Small intestine (tissue), 7 donors: ENCODE measurements around the gene C11orf58. TPM values are rescaled to one million over a fixed set of nuclear protein-coding genes. Genes with fewer than 3 reads are reported as not detected.
A peak's percentile ranks its signal among the peaks of the same experiment; 100 is the strongest.

Experiments
- DNase-seq, 2 donors: peaks; one replicate each; pipeline versions ENCODE4 v3.0.0 to v3.0.0-alpha.2; 2013
- FAIRE-seq: peaks from 2 replicates; lab custom pipeline; 2012; peaks lifted over from hg19 to GRCh38; lab: Jason Lieb, UNC
- H3K27ac ChIP-seq, 3 donors: one replicate each; pipeline ENCODE4 v1.5.1; 2013; ENCODE audit warnings: low read length in 2 of 3, mild to moderate bottlenecking in 2 of 3, control low read depth in 1 of 3, inconsistent platforms in 1 of 3, low read depth in 1 of 3, moderate library complexity in 1 of 3
- H3K27me3 ChIP-seq, 3 donors: one replicate each; pipeline ENCODE4 v1.6.1; 2013; ENCODE audit warnings: low read length in 3 of 3, inconsistent platforms in 1 of 3; ENCODE audit not compliant: control insufficient read depth in 3 of 3, insufficient read depth in 3 of 3
- H3K36me3 ChIP-seq, 3 donors: one replicate each; pipeline ENCODE4 v1.6.1; 2013; ENCODE audit warnings: low read length in 3 of 3, inconsistent platforms in 1 of 3, low read depth in 1 of 3, mild to moderate bottlenecking in 1 of 3, moderate library complexity in 1 of 3; ENCODE audit not compliant: control insufficient read depth in 3 of 3, insufficient read depth in 2 of 3
- H3K4me1 ChIP-seq, 3 donors: one replicate each; pipeline ENCODE4 v1.6.1; 2013; ENCODE audit warnings: low read length in 2 of 3, inconsistent platforms in 1 of 3, low read depth in 1 of 3, mild to moderate bottlenecking in 1 of 3, moderate library complexity in 1 of 3; ENCODE audit not compliant: control insufficient read depth in 3 of 3, insufficient read depth in 2 of 3
- H3K4me3 ChIP-seq, 3 donors: one replicate each; pipeline ENCODE4 v1.5.1; 2013; ENCODE audit warnings: low read length in 3 of 3, control low read depth in 1 of 3, inconsistent platforms in 1 of 3, low read depth in 1 of 3, mild to moderate bottlenecking in 1 of 3, moderate library complexity in 1 of 3
- H3K9me3 ChIP-seq, 2 donors: one replicate each; pipeline ENCODE4 v1.6.1; 2013; ENCODE audit warnings: low read depth in 1 of 2, low read length in 1 of 2; ENCODE audit not compliant: control insufficient read depth in 2 of 2, insufficient read depth in 1 of 2
- WGBS, 3 donors: extraction: QIAGEN DNeasy Blood & Tissue Kit; methylation state at CpG; one replicate each; pipeline ENCODE4 v1.1.7; 2013; 5-methylcytosine and 5-hydroxymethylcytosine counted together
- polyA plus RNA-seq, 4 donors: library from polyadenylated mRNA; stranded (reverse) in 3 of 4; unstranded in 1 of 4; fragments of 200-250 nt in 3 of 4; fragments of 120-200 nt in 1 of 4; gene quantifications; one replicate each; pipeline versions ENCODE4 v1.2.1 to v1.2.3, GENCODE V29; 2013
- donor health status: healthy with polysubstance abuse.
- donor health status: control.
- donor health status: control.
- donor health status: Bipolar disorder and iron deficiency.
- donor health status: healthy.

C11orf58 gene
- polyA plus RNA-seq, 4 donors = 50.8 to 150 (median 99.5) TPM

DNA sequence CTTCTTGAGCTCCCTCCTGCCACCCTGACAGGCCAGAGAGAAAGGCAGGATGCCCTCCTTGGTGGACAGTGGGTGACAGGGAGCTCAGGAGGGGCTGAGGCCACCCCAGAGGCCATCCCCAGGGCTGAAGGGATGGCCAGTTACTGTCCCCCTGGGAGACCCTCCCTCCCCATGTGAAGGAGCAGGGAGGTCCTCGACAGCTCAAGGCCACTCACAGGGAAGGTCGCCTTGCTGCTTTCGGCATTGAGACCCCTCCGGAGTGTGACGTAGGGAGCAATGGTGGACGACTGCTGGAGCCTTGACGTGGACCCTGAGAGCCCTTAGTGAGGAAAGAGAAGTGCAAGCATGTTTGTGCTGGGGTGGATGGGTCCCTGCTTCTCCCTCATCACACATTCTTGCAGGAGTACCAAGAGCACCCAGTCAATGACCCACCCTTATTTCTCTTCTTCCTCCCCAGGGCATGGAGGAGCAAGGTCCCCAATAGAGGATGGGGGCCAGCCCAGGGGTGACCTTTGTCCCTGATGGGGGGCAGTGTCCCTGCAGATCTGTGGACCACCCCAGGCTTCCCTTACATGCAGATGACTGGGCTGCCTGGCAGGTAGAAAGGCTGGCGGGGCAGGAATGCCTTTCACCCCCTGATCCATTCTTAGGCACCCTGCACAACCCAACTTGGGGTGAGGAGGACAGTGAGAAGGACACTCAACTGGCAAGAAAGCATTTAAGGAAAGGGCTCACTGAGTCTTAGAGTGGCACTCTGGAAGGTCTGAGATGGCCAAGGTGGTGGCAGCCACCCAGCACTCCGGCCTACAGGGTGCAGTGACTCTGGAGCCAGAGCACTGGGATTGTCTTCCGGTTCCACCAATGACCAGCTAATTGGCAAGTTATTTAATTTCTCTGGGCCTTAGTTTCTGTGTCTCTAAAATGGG, 51.4 kb downstream of the C11orf58 start:
- DNase-seq (no peak), FAIRE-seq (no peak)
- H3K4me3 ChIP-seq = no peak overlapping the region
- 92 to 94% (median 93%) methylated on average over 10 of the region's 10 CpGs for WGBS, 3 donors
- no peak overlapping the region for H3K27ac ChIP-seq
- H3K27me3 ChIP-seq = no peaks in the 10 kb centered on the region
- H3K4me1 ChIP-seq = peaks cover 0 to 14% (median 3%) of the 10 kb centered on the region in 3 donors
- peaks cover 2 to 80% (median 22%) of the 10 kb centered on the region in 3 donors for H3K36me3 ChIP-seq
- no peaks in the 10 kb centered on the region for H3K9me3 ChIP-seq

DNA sequence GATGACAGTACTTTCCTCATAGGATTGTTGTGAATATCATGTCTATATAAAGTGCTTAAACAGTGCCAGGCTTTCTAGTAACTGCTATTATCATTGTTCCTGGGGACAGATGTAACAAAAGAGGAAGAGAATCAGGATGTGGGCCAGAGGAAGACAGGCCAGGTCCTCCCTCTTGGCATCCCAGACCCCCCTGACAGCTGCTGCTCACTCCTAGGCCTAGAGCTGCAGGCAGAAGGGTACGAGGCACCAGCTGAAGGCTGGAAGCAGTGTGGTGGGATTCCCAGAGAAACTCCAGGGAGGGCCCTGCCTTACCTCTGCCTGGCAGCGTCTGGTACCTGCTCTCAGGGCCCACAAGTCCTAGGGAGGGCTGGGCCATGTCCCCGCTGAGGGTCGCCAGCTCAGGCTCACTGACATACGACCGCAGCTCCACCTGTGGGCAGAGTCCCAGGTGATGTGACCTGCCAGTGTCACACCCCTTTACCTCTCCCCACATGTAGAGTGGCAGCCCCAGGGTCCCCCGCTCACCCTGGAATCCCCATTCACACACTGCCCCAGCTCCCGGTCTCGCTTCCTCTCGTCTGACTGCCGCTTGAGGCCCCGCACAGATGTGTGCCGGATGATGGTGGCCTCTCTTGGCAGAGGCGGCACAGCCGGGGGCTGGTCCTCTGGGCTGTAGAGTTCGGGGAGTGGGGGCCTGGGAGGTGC, 52.2 kb downstream of the C11orf58 start:
- Histone ChIP-seq H3K4me1 (peaks cover 0 to 12% (median 3%) of the 10 kb centered on the region in 3 donors), H3K4me3 (no peak overlapping the region), H3K36me3 (peaks cover 2 to 75% (median 24%) of the 10 kb centered on the region in 3 donors), H3K9me3 (no peaks in the 10 kb centered on the region), H3K27me3 (no peaks in the 10 kb centered on the region), H3K27ac (peak overlapping the region in 2 of 3 donors; percentile 11 to 81)
- DNase-seq (no peak), FAIRE-seq (no peak)
- 87 to 91% (median 89%) methylated on average over 16 of the region's 16 CpGs for WGBS, 3 donors

DNA sequence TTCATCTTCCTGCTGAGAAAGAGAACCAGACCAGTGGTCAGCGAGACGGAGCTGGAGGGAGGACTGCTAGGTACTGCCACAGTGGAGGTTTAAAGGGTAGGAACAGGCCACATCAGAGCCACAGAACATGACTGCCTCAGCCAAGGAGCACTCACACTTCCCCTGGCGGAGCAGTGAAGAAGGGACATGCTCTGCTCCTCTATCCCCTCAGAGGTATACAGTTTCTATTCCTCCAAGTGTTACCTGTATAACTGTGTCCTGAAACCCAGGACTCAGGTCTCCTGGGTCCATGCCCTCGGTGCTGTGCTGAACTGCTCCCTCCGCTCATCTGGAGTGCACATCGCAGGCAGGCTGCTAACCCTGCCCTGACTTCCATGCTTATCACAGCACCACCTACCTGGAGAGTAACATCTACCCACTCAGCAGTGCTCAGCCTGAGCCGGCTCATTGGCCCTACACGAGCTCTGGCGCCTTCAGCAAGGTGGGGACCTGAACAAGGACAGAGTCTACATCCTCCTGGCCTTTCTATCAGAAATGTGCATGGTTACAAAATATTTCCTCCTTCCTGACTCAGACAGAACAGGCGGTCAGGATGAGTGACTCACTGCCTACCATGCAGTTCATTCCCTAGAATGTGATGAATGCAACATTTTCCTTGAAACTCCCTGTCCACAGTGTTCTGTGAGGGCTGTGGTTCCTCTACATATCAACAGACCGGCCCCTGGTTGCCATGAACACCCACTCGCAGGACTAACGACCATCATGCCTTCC, 52.9 kb downstream of the C11orf58 start:
- H3K9me3 ChIP-seq = no peaks in the 10 kb centered on the region
- no peaks in the 10 kb centered on the region for H3K27me3 ChIP-seq
- 66 to 73% (median 67%) methylated on average over 13 of the region's 13 CpGs for whole genome bisulfite sequencing, 3 donors
- peaks cover 2 to 72% (median 24%) of the 10 kb centered on the region in 3 donors for H3K36me3 ChIP-seq
- peak; percentile 25 to 41 for DNase-seq
- H3K4me1 ChIP-seq = peaks cover 0 to 6% (median 3%) of the 10 kb centered on the region in 3 donors
- FAIRE-seq = no peak
- H3K27ac ChIP-seq = peak overlapping the region in 2 of 3 donors; percentile 48 to 81
- H3K4me3 ChIP-seq = no peak overlapping the region

DNA sequence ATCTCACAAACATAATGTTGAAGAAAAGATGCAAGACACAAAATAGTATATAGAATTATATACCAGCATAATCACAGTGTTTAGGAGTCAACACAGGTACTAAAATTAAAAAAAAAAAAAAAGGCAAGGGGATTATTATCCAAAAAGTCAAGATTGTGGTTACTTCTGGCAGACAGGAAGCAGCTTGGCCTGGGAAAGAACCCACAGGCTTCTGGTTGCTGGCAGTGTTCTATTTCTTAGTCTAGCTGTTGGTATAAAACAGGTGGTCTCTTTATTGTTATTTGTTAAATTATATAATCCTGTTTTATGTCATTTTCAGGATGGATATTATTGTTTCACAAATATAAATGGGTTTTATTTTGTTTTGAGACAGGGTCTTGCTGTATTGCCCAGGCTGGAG, 54.0 kb downstream of the C11orf58 start:
- FAIRE-seq = no peak
- H3K9me3 ChIP-seq = no peaks in the 10 kb centered on the region
- H3K27me3 ChIP-seq = no peaks in the 10 kb centered on the region
- peaks cover 2 to 78% (median 27%) of the 10 kb centered on the region in 3 donors for H3K36me3 ChIP-seq
- peak overlapping the region in 1 of 3 donors; percentile 48 for H3K27ac ChIP-seq
- no peak overlapping the region for H3K4me3 ChIP-seq
- peaks cover 0 to 3% (median 2%) of the 10 kb centered on the region in 3 donors for H3K4me1 ChIP-seq
- no peak for DNase-seq

DNA sequence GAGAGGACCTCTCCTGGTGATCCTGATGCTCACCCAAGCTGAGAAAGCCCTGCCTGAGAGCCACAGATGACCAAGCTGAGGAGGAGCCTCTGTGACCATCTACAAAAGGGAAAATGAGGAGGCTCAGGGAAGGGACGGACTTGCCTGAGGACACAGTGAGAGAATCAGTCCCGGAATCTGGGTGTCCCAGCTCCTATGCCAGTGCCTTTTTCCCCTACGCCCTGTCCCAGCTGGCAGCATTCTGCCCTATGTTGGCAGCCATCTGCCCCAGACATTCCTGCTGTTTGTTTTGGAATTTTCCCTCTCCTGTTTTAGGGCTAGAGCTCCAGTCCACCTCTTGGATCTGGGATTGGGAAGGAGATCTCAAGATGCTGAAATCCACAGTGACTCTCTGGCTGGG, 54.6 kb downstream of the C11orf58 start:
- Histone ChIP-seq H3K9me3 (no peaks in the 10 kb centered on the region), H3K4me3 (no peak overlapping the region), H3K36me3 (peaks cover 2 to 83% (median 25%) of the 10 kb centered on the region in 3 donors), H3K27ac (peak overlapping the region in 1 of 3 donors; percentile 5), H3K4me1 (peaks cover 0 to 3% (median 2%) of the 10 kb centered on the region in 3 donors), H3K27me3 (no peaks in the 10 kb centered on the region)
- DNase-seq (no peak), FAIRE-seq (no peak)
- 89 to 94% (median 93%) methylated on average over 3 of the region's 3 CpGs for WGBS, 3 donors

DNA sequence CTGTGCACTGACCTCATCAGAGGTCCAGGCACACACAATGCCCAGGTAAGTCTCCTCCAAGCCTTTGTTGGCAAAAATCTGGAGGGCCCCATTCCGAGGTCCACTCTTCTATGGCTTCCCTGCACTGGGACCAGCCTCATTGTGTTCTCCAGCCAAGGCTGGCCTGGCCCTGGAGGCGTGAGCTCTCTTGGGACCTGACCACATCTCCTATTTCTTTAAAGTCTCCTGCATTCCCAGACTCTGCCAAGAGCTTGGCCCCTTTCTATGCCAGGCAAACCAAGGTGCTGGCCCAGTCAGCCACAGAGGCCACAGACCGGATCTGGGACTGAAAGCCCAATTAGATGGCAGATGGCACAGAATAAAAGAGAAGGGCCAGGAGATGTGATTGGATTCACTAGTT, 55.1 kb downstream of the C11orf58 start:
- peaks cover 2 to 82% (median 23%) of the 10 kb centered on the region in 3 donors for H3K36me3 ChIP-seq
- H3K9me3 ChIP-seq = no peaks in the 10 kb centered on the region
- no peak overlapping the region for H3K27ac ChIP-seq
- peaks cover 0 to 3% (median 2%) of the 10 kb centered on the region in 3 donors for H3K4me1 ChIP-seq
- 90 to 91% (median 90%) methylated on average over 3 of the region's 3 CpGs for WGBS, 3 donors
- DNase-seq (no peak), FAIRE-seq (no peak)
- no peak overlapping the region for H3K4me3 ChIP-seq
- no peaks in the 10 kb centered on the region for H3K27me3 ChIP-seq

DNA sequence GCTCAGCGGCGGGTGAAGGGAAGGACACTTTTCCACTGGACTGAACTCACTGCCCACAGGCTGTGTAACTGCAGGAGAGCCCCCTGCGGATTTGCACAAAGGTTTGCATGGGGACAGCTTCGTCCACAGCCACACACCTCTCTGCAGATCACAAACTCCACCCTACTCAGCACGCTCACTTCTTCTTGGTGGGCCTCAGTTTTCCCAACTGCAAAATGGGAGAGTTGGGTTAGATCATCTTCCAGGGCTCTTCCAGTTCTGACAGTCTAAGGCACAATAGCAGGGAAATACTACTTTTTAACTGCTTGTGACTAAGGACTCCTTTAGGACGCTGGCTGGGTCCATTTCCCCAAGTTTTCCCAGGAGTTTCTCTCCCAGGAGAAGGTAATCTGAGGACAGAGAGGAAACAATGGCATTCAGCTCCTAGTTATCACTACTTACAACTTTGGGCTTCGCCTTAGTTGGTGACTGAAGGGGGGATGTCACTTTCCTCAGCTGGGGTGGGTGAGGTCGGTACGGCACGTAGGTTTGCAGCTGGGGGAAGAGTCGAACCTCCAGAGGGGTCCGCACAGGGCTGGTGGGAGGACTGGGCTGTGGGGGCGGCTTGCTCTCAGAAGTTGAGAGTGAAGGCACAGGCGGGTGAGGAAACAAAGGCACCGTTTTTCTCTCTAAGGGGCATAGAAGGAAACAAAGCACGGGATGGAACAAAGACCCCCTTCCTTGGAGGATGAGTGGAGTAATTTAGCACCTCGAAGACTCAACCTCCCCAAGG, 55.8 kb downstream of the C11orf58 start:
- Histone ChIP-seq H3K9me3 (no peaks in the 10 kb centered on the region), H3K27ac (peak overlapping the region in 1 of 3 donors; percentile 87), H3K4me1 (peaks cover 0 to 3% (median 2%) of the 10 kb centered on the region in 3 donors), H3K27me3 (no peaks in the 10 kb centered on the region), H3K4me3 (no peak overlapping the region), H3K36me3 (peaks cover 2 to 75% (median 20%) of the 10 kb centered on the region in 3 donors)
- FAIRE-seq (no peak), DNase-seq (no peak)
- 88 to 94% (median 93%) methylated on average over 16 to 17 of the region's 17 CpGs for WGBS, 3 donors
